ENCODE measurements around the gene FAIM2.

The FAIM2 gene

GRCh38 chr12:49894751-49895148 is 8.9 kb downstream of the FAIM2 start:
- no peak for DNase-seq (ENCODE audit: low read depth, low spot score)

DNA sequence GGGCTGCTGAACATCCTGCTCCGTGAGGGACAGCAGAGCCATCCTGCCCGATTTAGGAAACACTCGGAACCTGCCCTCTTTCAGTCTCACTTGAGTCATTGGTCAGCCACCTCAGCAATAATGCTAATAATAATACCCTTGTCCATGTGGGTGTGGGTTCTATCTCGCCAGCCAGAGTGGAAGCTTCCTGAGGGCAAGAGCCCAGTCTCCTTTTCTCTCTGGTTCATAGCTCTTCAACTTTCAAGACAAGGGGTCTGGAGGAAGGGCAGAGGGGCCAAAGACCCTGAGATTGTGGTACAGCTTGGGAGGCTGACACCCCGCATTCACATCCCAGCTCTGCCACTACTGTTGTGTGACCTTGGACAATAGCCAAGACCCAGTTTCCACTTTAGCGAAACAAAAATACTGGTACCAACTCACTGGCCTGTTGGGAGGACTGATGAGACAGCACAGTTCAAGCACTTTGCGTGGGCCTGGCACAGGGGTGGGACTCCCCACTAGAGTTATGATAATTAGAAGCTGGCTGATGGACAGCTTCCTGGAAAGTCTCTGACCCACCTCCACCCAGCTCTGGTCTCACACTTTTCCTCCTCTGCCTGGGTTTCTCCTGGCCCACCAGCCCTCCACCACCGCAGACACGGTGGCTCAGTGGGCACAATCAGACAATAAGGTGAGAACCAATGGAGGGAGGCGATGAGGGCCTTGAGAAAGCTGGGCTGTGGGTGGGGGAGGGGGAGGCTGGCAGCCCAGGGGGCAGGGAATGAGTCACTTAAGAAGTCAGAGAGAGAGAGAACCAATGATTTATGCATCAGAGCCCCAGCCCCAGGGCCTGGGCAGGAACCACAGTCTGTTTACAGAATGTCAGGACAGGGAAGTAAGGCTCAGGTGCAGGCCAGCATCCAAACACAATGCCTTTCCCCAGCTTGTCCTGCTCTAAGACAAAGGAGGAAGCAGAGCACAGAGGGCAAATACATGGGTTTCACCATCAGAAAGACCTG is 9.6 kb downstream of the FAIM2 start:
- DNase-seq (ENCODE audit: low read depth, low spot score) = no peak

GRCh38 chr12:49892732-49893317 is 10.9 kb downstream of the FAIM2 start:
- no peak for DNase-seq (ENCODE audit: low read depth, low spot score)

- no peak for DNase-seq (ENCODE audit: low read depth, low spot score)
Measured at GRCh38 chr12:49892084-49892731, 11.5 kb downstream of the FAIM2 start.

- no peak for DNase-seq (ENCODE audit: low read depth, low spot score)
Measured at GRCh38 chr12:49891476-49891875, 12.2 kb downstream of the FAIM2 start.

DNA sequence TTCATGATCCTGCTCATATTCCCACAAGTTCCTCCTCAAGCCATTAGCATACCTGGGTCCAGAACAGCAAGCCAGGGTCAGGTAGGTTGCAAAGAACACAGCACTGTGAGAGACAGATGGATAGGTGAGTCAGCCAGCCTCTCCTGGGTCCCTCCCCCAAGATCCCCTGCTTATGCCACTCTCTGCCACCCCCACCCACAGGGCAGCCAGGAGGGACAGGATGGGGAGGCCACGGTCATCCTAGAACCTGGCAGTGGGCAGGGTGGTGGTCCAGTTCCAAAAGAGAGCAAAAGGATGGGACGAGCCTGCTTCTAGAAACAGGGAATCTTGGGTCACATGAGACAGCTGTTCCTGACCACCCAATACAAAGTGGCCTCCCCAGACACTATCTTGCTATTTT is 12.7 kb downstream of the FAIM2 start:
- DNase-seq (ENCODE audit: low read depth, low spot score) = no peak

GRCh38 chr12:49890096-49890461 is 13.6 kb downstream of the FAIM2 start:
- DNase-seq (ENCODE audit: low read depth, low spot score) = no peak

DNA sequence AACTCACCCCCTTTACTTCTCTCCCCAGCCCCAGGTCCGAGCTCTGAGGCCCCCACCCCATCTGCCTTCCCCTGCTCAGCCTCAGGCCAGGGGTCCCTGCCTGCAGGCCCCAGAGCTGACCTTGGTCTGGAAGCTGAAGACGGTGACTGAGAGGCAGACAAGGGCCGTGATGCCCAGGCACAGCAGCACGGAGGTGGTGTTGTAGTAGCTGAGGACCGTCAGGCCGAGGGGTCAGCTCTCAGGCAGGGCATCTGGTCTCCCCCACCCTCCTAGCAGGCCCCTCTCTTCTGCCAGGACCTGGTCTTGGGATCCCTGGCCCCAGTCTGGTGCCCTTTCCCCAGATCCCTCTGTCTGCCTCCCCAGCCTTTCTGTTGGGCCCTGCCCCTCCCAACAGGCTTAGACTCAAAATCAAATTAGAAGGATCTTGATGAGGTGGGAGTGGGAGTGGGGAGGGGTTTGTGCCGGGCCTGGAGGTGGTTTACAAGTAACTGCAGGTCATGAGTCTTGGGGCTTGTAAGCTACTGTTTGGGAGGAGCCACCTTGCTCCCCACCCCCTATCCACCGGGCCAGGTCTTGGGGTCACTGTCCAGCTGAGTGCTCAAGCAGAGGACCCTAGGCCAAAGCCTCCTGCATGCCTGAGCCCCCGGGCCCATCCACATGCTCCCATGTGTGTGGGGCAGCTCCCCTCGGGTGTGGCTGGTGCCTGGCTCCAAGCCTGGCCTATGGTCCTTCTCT is 14.2 kb downstream of the FAIM2 start:
- DNase-seq (ENCODE audit: low read depth, low spot score) = no peak

DNA sequence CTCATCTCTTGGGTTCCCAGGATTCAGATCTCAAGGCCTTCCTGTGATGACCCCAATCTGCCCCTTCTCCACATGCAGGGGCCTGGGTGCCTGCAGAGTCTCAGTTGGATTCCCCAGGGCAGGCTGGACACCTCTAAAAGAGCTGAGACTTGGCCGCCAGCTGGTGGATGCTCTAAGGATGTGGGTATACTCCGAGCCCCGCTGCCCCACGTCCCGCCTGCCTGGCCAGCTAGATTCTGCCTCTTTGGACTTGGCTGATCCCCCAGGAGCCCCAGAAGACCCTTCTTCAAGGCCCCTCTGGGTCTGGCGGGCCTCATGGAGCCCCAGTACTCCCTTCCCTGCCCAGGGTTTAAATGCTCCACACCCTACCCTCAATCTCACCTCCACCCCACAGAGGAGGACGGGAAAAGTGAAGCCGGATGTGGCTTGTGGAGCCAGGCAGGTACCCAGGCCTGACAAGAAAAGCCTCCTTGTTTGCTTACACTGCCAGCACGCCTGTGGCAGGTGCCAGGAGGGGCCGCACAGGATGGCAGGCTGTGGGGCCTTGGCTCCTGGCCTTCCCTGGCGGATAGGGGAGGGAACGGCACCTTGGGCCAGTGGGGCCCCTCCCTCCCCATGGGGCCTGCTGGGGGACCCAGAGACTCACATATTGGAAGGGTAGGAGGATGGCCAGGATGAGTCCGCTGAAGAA is 15.1 kb downstream of the FAIM2 start:
- DNase-seq (ENCODE audit: low read depth, low spot score) = no peak

DNA sequence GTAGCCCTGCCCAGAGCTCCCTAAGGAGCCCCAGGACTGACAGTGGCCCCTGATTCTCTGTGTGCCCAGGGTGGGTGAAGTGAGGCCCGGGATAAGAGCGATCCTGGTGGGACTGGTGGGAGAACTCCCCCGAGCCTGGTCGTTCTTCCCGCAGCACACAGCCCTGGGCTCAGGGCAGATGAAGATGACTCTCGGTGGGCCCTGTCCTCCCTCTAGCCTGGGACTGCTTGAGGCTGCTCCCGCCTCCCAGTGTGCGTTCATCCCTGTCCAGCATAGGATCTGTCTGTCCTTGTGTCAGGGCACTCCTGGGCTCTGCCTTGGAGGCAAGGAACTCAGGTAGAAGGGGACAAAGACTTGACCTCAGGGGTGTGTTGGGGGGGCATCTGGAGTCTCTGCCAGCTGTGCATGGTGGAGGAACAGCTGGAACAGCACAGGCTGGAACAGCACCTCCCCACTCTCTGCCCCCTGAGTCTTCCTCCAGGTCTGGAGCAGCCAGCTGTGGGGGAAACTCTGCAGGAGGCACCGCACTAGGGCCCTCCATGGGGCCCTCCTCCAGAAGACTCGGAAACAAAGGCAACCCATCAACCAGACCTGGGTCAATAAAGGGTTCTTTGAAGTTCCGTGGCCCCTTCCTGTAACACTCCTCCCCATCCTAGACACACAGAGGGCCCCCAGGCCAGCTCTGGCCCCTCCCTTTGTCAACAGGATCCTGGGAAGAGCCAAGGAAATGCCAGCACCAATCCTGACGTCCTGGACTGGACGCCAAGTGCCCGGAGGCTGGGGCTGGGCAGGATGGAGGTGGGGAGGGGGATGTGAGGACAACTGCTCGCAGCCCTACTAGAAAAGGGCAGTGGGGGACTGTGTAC is 15.9 kb downstream of the FAIM2 start:
- DNase-seq (ENCODE audit: low read depth, low spot score) = no peak

DNA sequence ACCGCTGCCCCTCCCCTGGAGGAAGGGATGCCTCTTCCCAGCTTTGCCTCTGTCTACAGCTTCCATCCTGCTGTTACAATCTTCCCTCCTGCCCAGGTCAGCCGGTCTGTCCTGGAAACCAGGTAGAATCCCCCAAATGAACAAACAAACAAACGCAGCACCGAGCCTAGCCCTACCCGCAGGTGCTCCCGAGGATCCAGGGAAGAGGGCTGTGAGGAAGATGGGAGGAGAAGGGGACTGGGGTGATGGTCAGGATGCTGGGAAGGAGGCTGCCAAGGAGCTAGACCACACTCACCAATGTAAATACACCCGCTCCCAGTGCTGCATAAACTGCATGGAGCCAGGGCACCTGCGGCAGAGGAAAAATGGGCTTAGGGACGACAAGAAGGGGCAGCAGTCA is 16.6 kb downstream of the FAIM2 start:
- DNase-seq (ENCODE audit: low read depth, low spot score) = no peak

DNA sequence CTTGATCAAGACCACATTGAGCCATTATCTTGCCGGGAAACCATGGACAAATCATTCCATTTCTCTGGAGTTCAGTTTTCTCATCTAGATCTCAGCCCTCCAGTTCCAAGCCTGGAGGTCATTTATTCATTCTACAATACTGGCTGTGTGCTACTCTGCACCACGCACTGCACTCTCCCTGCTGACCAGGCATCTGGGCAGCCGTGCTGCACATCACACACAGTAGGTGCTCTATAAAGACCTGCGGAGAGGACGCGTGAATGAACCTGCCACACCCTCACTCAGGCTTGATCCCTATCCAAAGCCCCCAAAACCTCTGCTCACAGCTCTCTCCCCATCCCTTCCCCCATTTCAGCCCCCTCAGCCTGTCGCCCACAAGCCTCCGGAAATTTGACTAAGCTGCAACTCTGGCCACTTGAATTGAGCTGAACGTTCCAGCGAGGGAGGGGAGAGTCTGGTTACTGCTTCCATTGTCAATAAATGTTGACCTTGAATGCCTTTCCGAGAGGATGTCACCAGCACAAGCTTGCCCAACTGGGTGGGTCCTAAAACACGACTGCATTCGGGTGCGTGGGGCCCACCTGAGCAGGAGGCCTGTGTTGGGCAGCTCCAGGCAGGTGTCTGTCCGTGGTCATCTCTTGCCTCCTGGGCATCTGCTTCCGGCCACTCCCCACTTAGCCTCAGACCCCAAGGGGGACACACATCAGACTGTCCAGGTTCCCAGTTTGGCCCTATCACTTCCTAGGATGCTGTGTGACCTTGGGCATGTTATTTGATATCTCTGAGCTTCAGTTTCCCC is 17.8 kb downstream of the FAIM2 start:
- no peak for DNase-seq (ENCODE audit: low read depth, low spot score)

DNA sequence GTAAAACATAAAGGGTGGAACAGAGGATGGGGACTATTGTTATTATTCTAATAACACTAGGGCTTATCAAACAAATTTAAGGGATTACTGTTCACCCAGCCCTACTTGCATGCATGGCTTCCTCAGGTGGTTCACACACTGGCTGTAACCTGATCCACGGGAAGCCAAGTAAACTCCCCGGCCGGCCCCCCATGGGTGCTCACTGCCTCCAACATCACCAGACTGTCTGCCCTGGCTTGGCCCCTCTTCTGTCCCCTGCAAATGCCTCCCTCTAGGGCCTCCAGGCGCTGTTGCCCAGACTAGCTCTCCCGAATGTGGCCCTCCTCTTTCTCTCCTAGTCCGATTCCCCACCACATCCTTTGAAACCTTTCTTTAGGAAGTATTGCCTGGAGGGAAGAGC is 18.6 kb downstream of the FAIM2 start:
- no peak for DNase-seq (ENCODE audit: low read depth, low spot score)

- no peak for DNase-seq (ENCODE audit: low read depth, low spot score)
Measured at GRCh38 chr12:49882851-49883464, 20.7 kb downstream of the FAIM2 start.

DNA sequence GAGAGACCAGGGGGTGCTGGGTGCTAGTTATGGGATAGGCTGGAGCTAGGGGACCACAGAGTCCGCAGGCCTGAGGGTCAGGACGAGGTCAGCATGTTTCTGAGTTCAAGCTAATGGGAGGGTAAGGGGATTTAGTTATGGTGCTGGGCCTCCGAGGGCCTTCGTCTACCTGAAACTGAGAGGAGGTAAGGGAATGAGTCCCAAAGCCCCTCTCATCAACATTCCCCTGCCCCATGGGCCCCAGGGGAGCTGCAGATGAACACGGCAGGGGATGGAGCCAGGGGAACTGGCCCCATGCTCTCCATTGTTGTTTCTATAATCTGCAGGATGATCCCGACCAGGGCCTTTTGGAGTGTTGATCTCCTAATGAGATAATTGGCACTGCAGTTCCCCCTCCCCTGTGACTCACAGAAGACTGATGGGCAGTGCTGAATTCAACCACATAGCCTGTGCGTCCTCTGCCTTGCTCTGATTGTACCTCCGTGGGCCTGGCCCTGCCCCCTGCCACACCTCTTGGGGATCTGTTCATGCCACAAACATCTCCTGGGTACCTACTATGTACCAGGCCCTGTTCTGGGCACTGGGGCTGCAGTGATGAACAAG is 21.4 kb downstream of the FAIM2 start:
- DNase-seq (ENCODE audit: low read depth, low spot score) = no peak

- no peak for DNase-seq (ENCODE audit: low read depth, low spot score)
Measured at GRCh38 chr12:49881415-49882247, 22.1 kb downstream of the FAIM2 start.

GRCh38 chr12:49880756-49881414 is 22.8 kb downstream of the FAIM2 start:
- no peak for DNase-seq (ENCODE audit: low read depth, low spot score)

Data from smooth muscle cell of the brain vasculature (primary cell).